Fibroblast of mammary gland (primary cell): ENCODE results near the gene DTX4.
A peak's percentile ranks its signal among the peaks of the same experiment; 100 is the strongest.

Experiments
- DNase-seq: peaks from one replicate; pipeline ENCODE4 v3.0.0-alpha.2; 2010; ENCODE audit warnings: low read depth
- H3K4me3 ChIP-seq: 2 replicates; pipeline ENCODE4 v1.5.1; 2011; ENCODE audit warnings: low read depth, mild to moderate bottlenecking, low read length, moderate library complexity; ENCODE audit not compliant: control insufficient read depth
- CTCF ChIP-seq: conservative IDR thresholded peaks from 2 replicates; pipeline ENCODE4 v1.5.1; 2011; ENCODE audit warnings: low read depth, low read length, inconsistent platforms; ENCODE audit not compliant: control insufficient read depth, insufficient read depth

DTX4 gene

GRCh38 chr11:59205648-59206047 is 33.7 kb downstream of the DTX4 start:
- H3K4me3 ChIP-seq: no peak overlapping the region
- no peak for DNase-seq
- no peak for TF ChIP-seq CTCF

GRCh38 chr11:59206635-59207034 is 34.7 kb downstream of the DTX4 start:
- no peak overlapping the region for H3K4me3 ChIP-seq
- TF ChIP-seq CTCF: peak; percentile 65
- DNase-seq: no peak

DNA sequence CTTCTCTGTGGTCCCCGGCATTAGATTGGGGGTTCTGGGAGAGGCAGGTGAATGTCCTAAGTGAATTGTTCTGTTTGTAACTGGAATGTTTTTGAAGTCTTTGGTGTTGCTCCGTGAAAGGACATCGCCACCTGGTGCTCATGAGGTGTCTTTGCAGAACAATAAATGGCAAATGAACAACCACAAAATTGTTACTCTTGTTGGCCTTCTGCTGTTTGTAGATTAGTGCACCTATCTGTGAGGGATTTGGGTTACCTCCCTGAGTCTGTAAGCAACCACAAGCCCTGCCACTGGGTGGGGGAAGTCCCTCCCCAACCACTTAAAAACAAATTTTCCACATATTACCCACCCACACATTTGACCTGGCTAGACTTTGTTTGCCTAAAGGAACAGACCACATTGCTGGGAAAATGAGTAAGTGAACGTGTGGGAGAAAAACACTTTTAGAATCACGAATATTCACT is 36.1 kb downstream of the DTX4 start:
- peak; percentile 74 for TF ChIP-seq CTCF
- H3K4me3 ChIP-seq: no peak overlapping the region
- peak; percentile 70 for DNase-seq

DNA sequence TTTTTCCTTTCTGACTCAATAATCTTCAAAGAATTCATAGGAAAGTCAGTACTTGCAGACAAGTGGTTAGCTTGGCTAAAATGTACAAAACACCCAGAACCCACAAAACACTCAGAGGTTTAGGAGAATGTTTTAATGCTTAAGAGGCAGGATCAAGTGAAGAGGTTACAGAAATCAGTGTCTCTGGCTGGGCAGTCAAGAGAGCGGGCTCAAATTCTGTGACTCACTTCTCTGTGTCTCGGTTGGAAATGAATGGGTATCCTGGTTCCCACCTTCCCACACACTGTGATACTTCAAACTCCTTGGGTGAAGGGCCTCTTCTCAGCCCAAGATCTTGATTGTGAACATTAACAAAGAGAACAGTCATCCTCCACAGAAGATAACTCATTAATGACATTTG is 37.0 kb downstream of the DTX4 start:
- H3K4me3 ChIP-seq: no peak overlapping the region
- DNase-seq: peak; percentile 49
- no peak for TF ChIP-seq CTCF

DNA sequence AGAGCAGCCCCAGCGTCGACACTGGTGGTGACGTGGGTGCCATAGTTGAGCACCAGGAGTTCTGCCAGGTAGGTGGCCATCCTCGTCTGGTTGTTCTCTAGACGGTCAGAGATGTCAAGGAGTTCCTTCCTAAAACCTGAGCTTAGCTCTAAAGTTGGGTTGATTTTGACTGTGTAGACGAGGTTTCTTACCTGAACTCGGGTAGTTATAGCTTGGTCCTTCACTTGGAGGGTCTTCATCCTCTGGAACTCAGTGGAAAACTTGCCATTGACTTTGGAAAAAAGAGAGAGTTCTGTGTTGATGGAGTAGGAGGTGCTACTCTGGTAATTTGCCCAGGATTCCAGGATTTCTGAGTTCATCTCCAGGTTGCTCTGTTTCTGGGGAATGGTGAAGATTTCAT is 40.3 kb downstream of the DTX4 start:
- no peak for TF ChIP-seq CTCF
- no peak overlapping the region for H3K4me3 ChIP-seq

GRCh38 chr11:59212744-59213631 is 41.1 kb downstream of the DTX4 start, which contains the start of gene MPEG1:
MPEG1 (minus strand) TSS chr11:59212927; CDS start chr11:59212865, 62 bp downstream.
- no peak within 1 kb of the TSS for H3K4me3 ChIP-seq
- no peak for TF ChIP-seq CTCF
- no peak for DNase-seq

More for the DNA sequence above, 40.3 kb downstream of the DTX4 start:
- DNase-seq: no peak
